IMR-90 (cell line): ENCODE results near the gene ABCG8. TPM values are rescaled to one million over a fixed set of nuclear protein-coding genes. Genes with fewer than 3 reads are reported as not detected.

ENCODE experiments used
- ATAC-seq: fragments of 200-7000 bp; cut with Tn5 transposase; 2 replicates; pipeline ENCODE4 v1.9.1; 2020; ENCODE audit warnings: low read depth, mild to moderate bottlenecking, moderate library complexity
- BruUV-seq: library from RNA; stranded (reverse); fragments of 400-500 nt; replicated peaks from 2 replicates; lab custom pipeline; 2021; lab: Mats Ljungman, UMichigan
- CTCF ChIA-PET: fragments of 300-600 bp; formaldehyde crosslinking; extraction: SDS; loops from one replicate; lab custom pipeline; 2021; ENCODE audit warnings: antibody characterized with exemption; lab: Yijun Ruan, JAX
- POLR2A ChIA-PET: fragments of 300-600 bp; sonication (Branson Sonifier 250); formaldehyde crosslinking; loops from one replicate; lab custom pipeline; 2022; ENCODE audit warnings: antibody characterized with exemption; ENCODE audit not compliant: unreplicated experiment; lab: Charles Lee
- DNase-seq: peaks from one replicate; pipeline ENCODE4 v3.0.0; 2013
- H2AFZ ChIP-seq: replicated peaks from 2 replicates; pipeline ENCODE3; 2013; ENCODE audit warnings: low read length, mild to moderate bottlenecking; ENCODE audit not compliant: poor library complexity
- H2AK5ac ChIP-seq: 2 replicates; pipeline ENCODE4 v1.6.1; 2013; ENCODE audit warnings: low read depth, low read length, inconsistent platforms
- H2AK9ac ChIP-seq: replicated peaks from 2 replicates; pipeline ENCODE3; 2013; ENCODE audit warnings: mild to moderate bottlenecking, low read depth, low read length, moderate library complexity; ENCODE audit not compliant: poor library complexity
- H2BK120ac ChIP-seq: 2 replicates; pipeline ENCODE4 v1.6.1; 2013; ENCODE audit warnings: low read depth, low read length, inconsistent platforms
- H2BK15ac ChIP-seq: 3 replicates; pipeline ENCODE4 v1.6.1; 2013; ENCODE audit warnings: low read depth, low read length, inconsistent platforms
- H2BK20ac ChIP-seq: 2 replicates; pipeline ENCODE4 v1.6.1; 2013; ENCODE audit warnings: low read depth, mild to moderate bottlenecking, inconsistent platforms, low read length, moderate library complexity
- H2BK5ac ChIP-seq: 2 replicates; pipeline ENCODE4 v1.6.1; 2013; ENCODE audit warnings: mild to moderate bottlenecking, low read depth, low read length, inconsistent platforms; ENCODE audit not compliant: poor library complexity, severe bottlenecking
- H3K14ac ChIP-seq: replicated peaks from 2 replicates; pipeline ENCODE4 v1.6.1; 2013; ENCODE audit warnings: low read depth, low read length, inconsistent platforms
- H3K18ac ChIP-seq: 2 replicates; pipeline ENCODE4 v1.6.1; 2013; ENCODE audit warnings: low read depth, low read length, control low read depth
- H3K23ac ChIP-seq: 2 replicates; pipeline ENCODE4 v1.6.1; 2013; ENCODE audit warnings: low read depth, low read length, inconsistent platforms
- H3K27ac ChIP-seq: 2 replicates; pipeline ENCODE4 v1.5.1; 2013; ENCODE audit warnings: mild to moderate bottlenecking, control low read depth, low read length; ENCODE audit not compliant: insufficient read depth
- H3K27me3 ChIP-seq: 2 replicates; pipeline ENCODE4 v1.6.1; 2013; ENCODE audit warnings: low read length; ENCODE audit not compliant: control insufficient read depth, insufficient read depth
- H3K36me3 ChIP-seq: 2 replicates; pipeline ENCODE4 v1.6.1; 2013; ENCODE audit warnings: low read length, mixed read lengths; ENCODE audit not compliant: control insufficient read depth, insufficient read depth
- H3K4ac ChIP-seq: 2 replicates; pipeline ENCODE4 v1.6.1; 2013; ENCODE audit warnings: low read depth, low read length, inconsistent platforms
- H3K4me1 ChIP-seq: 2 replicates; pipeline ENCODE4 v1.6.1; 2013; ENCODE audit warnings: low read length, mixed read lengths; ENCODE audit not compliant: control insufficient read depth, insufficient read depth
- H3K4me2 ChIP-seq: 2 replicates; pipeline ENCODE4 v1.6.1; 2013; ENCODE audit warnings: low read depth, mild to moderate bottlenecking, control low read depth, low read length, moderate library complexity
- H3K4me3 ChIP-seq: 2 replicates; pipeline ENCODE4 v1.5.1; 2013; ENCODE audit warnings: low read depth, mild to moderate bottlenecking, control low read depth, low read length, moderate library complexity; ENCODE audit not compliant: insufficient read depth
- H3K56ac ChIP-seq: 2 replicates; pipeline ENCODE4 v1.6.1; 2013; ENCODE audit warnings: low read length, inconsistent platforms; ENCODE audit not compliant: insufficient read depth; ENCODE audit errors: extremely low read depth
- H3K79me1 ChIP-seq, 2 experiments: 2 replicates each; pipeline ENCODE4 v1.6.1; 2013; ENCODE audit warnings: low read length in 2 of 2, inconsistent platforms in 1 of 2, low read depth in 1 of 2
- H3K9ac ChIP-seq: 2 replicates; pipeline ENCODE4 v1.6.1; 2013; ENCODE audit warnings: low read depth, low read length, control low read depth
- H3K9me1 ChIP-seq: 2 replicates; pipeline ENCODE4 v1.6.1; 2013; ENCODE audit warnings: low read length, inconsistent platforms; ENCODE audit not compliant: insufficient read depth
- H3K9me3 ChIP-seq: 2 replicates; pipeline ENCODE4 v1.6.1; 2013; ENCODE audit warnings: low read length; ENCODE audit not compliant: control insufficient read depth, insufficient read depth
- H4K20me1 ChIP-seq: 2 replicates; pipeline ENCODE4 v1.6.1; 2013; ENCODE audit warnings: low read length, inconsistent platforms; ENCODE audit not compliant: insufficient read depth
- H4K5ac ChIP-seq: 2 replicates; pipeline ENCODE4 v1.6.1; 2013; ENCODE audit warnings: mild to moderate bottlenecking, low read depth, low read length, control low read depth
- H4K8ac ChIP-seq, 2 experiments: 2 replicates each; pipeline ENCODE4 v1.6.1; 2013; ENCODE audit warnings: low read depth in 2 of 2, low read length in 2 of 2, control low read depth in 1 of 2, inconsistent platforms in 1 of 2
- H4K91ac ChIP-seq: 2 replicates; pipeline ENCODE4 v1.6.1; 2013; ENCODE audit warnings: low read depth, low read length, inconsistent platforms; ENCODE audit not compliant: insufficient read depth
- BHLHE40 ChIP-seq: fragments of 150-350 bp; IDR thresholded peaks from 2 replicates; pipeline ENCODE4 v1.6.1; 2016; ENCODE audit warnings: mild to moderate bottlenecking, low read depth, low read length
- CHD1 ChIP-seq: IDR thresholded peaks from 2 replicates; pipeline ENCODE4 v1.6.1; 2012; ENCODE audit warnings: low read depth, low read length, improper control_type of control experiment
- ELK1 ChIP-seq: fragments of 150-350 bp; IDR thresholded peaks from 2 replicates; pipeline ENCODE4 v1.6.1; 2016; ENCODE audit warnings: low read depth, mild to moderate bottlenecking, low read length, moderate library complexity, borderline replicate concordance
- MAFK ChIP-seq: IDR thresholded peaks from 2 replicates; pipeline ENCODE4 v1.6.1; 2012; ENCODE audit warnings: low read depth, low read length, improper control_type of control experiment
- MAZ ChIP-seq: IDR thresholded peaks from 2 replicates; pipeline ENCODE4 v1.6.1; 2012; ENCODE audit warnings: low read depth, mild to moderate bottlenecking, low read length, improper control_type of control experiment, moderate library complexity, borderline replicate concordance
- MXI1 ChIP-seq: IDR thresholded peaks from 2 replicates; pipeline ENCODE4 v1.6.1; 2012; ENCODE audit warnings: low read depth, mild to moderate bottlenecking, low read length, moderate library complexity, borderline replicate concordance
- POLR2A ChIP-seq: IDR thresholded peaks from 2 replicates; pipeline ENCODE4 v1.6.1; 2012; ENCODE audit warnings: mild to moderate bottlenecking, low read depth, low read length
- RAD21 ChIP-seq: IDR thresholded peaks from 2 replicates; pipeline ENCODE4 v1.6.1; 2012; ENCODE audit warnings: low read length, improper control_type of control experiment
- RCOR1 ChIP-seq: IDR thresholded peaks from 2 replicates; pipeline ENCODE4 v1.6.1; 2012; ENCODE audit warnings: mild to moderate bottlenecking, low read length, improper control_type of control experiment; ENCODE audit not compliant: insufficient replicate concordance
- RFX5 ChIP-seq: IDR thresholded peaks from 2 replicates; pipeline ENCODE4 v1.8.0; 2012; ENCODE audit warnings: low read depth, mild to moderate bottlenecking, low read length, moderate library complexity
- USF2 ChIP-seq: fragments of 150-350 bp; IDR thresholded peaks from 2 replicates; pipeline ENCODE4 v1.6.1; 2017; ENCODE audit warnings: mild to moderate bottlenecking, antibody characterized with exemption, low read length, low read depth
- WGBS, 2 experiments: methylation state at CpG; one replicate each; pipeline versions ENCODE4 v1.1.5 to v1.1.7; 2013; ENCODE audit warnings: missing lambda C conversion rate in 2 of 2; ENCODE audit not compliant: insufficient read length in 1 of 2; ENCODE audit errors: extremely low coverage in 2 of 2; 5-methylcytosine and 5-hydroxymethylcytosine counted together
- dilution Hi-C: fragments of 300-500 bp; cut with HindIII; formaldehyde crosslinking; loops from one replicate; pipeline ENCODE4 v1.14.3; 2018; ENCODE audit warnings: low sequenced_read_pairs; ENCODE audit not compliant: unreplicated experiment
- in situ Hi-C: fragments of 300-500 bp; cut with MboI; formaldehyde crosslinking; loops from 3 replicates; pipeline ENCODE4 v1.14.3; 2019; ENCODE audit warnings: low sequenced_read_pairs, inconsistent platforms, mixed read lengths
- intact Hi-C: fragments of 100-400 bp; cut with micrococcal nuclease; formaldehyde crosslinking; loops from 2 replicates; pipeline ENCODE4 v1.10.0; 2022
- polyA plus RNA-seq, 3 experiments: library from polyadenylated mRNA; depleted of rRNA; stranded (reverse); fragments of >200 nt; gene quantifications; 2 replicates each; pipeline ENCODE4 v1.2.3, GENCODE V29; 2012; ENCODE audit warnings: low replicate concordance in 1 of 3
- total RNA-seq: library from RNA; depleted of rRNA; stranded (reverse); fragments of >200 nt; gene quantifications from 2 replicates; pipeline ENCODE4 v1.2.3, GENCODE V29; 2012

Gene ABCG8
- total and polyA plus RNA-seq, 2 of the 4 experiments (the other 2 are of a cell fraction) = not detected

- no peak for TF ChIP-seq MAFK
These were observed 39.2 kb downstream of the ABCG8 start (continued) for GRCh38 chr2:43877782-43878464.

GRCh38 chr2:43879261-43879660, 40.5 kb downstream of the ABCG8 start:
- intact Hi-C loops = loop anchor here (2.0 to 5.0 kb wide), 5 partner anchors 63 to 598 kb away; no protein-coding TSS in a partner anchor
- Histone ChIP-seq H2AFZ (no peak overlapping the region), H4K5ac (no peak overlapping the region), H3K4me1 (peaks cover 4% of the 10 kb centered on the region), H3K23ac (no peak overlapping the region), H3K27ac (no peak overlapping the region), H3K9me1 (peaks cover 7% of the 10 kb centered on the region), H3K9me3 (no peaks in the 10 kb centered on the region), H3K4me2 (no peak overlapping the region), H4K20me1 (no peaks in the 10 kb centered on the region), H3K79me1 (no peaks in the 10 kb centered on the region), H3K4me3 (no peak overlapping the region), H4K8ac (no peak overlapping the region), H2BK15ac (no peak overlapping the region), H3K36me3 (no peaks in the 10 kb centered on the region), H2AK5ac (no peak overlapping the region), H2BK120ac (no peak overlapping the region), H2BK20ac (no peak overlapping the region), H3K9ac (no peak overlapping the region), H2BK5ac (no peak overlapping the region), H3K56ac (no peak overlapping the region), H3K14ac (no peak overlapping the region), H3K27me3 (peaks cover 15% of the 10 kb centered on the region), H3K4ac (no peak overlapping the region), H3K18ac (no peak overlapping the region), H4K91ac (no peak overlapping the region), H2AK9ac (no peak overlapping the region)
- WGBS, 2 experiments = 79% methylated on average over 3 of the region's 5 CpGs; no CpG with 5 or more reads in 1 of the 2 experiments
- TF ChIP-seq USF2 (no peak), MAFK (no peak), RAD21 (no peak), BHLHE40 (no peak), RFX5 (no peak), RCOR1 (no peak), CHD1 (no peak), POLR2A (no peak), ELK1 (no peak), MXI1 (no peak), MAZ (no peak)
- dilution Hi-C loops = no loop called here
- POLR2A ChIA-PET = no interaction called here
- DNase-seq (no peak), ATAC-seq (no peak)
- CTCF ChIA-PET = no interaction called here
- in situ Hi-C loops = loop anchor here (5.0 kb wide), 1 partner anchor 267 kb away; no protein-coding TSS in a partner anchor
- BruUV-seq = no TSS peak
